Measurements from ENCODE around the gene NFIC. TPM values are rescaled to one million over a fixed set of nuclear protein-coding genes. Genes with fewer than 3 reads are reported as not detected.

NFIC gene
- total RNA-seq, 1 experiment from 2014 or later, result 8.0 TPM

- H2BK15ac ChIP-seq (ENCODE audit: low read depth, low read length), result no peak overlapping the region
- Mint-ChIP-seq H3K4me3 (no peak overlapping the region), H3K4me1 (no peaks in the 10 kb centered on the region), H3K36me3 (ENCODE audit: insufficient read depth in 1 of 3, low read depth in 3 of 3) (no peaks in the 10 kb centered on the region), H3K27me3 (ENCODE audit: low read depth) (peaks cover 47% of the 10 kb centered on the region), H3K9me3 (no peaks in the 10 kb centered on the region), H3K27ac (no peak overlapping the region)
- no peak overlapping the region for H4K8ac ChIP-seq (replicated peaks; ENCODE audit: insufficient read length, low read depth, low read length)
- no CpG with 5 or more reads among the region's 5 CpGs for WGBS (ENCODE audit: extremely low coverage, insufficient read length, low lambda C conversion rate)
- no peak overlapping the region for H3K14ac ChIP-seq (ENCODE audit: insufficient read depth, low read length)
- no peaks in the 10 kb centered on the region for H4K20me1 ChIP-seq (ENCODE audit: control insufficient read depth, insufficient read depth, insufficient read length)
- H3K27ac ChIP-seq (ENCODE audit: insufficient read length, low read depth, low read length), result no peak overlapping the region
- no peak overlapping the region for H2BK12ac ChIP-seq (ENCODE audit: insufficient read length, low read depth, low read length)
- H2AK5ac ChIP-seq (ENCODE audit: insufficient read length, low read length), result no peak overlapping the region
- no peak overlapping the region for H2BK120ac ChIP-seq (ENCODE audit: low read depth, low read length, poor library complexity, severe bottlenecking)
- H3K23ac ChIP-seq (ENCODE audit: insufficient read length, low read depth, low read length), result no peak overlapping the region
- no peak overlapping the region for H2BK5ac ChIP-seq (ENCODE audit: insufficient read length, low read length)
- H3K18ac ChIP-seq (ENCODE audit: insufficient read length, low read depth, low read length), result no peak overlapping the region
- H3K79me2 ChIP-seq (ENCODE audit: insufficient read depth, low read length), result no peaks in the 10 kb centered on the region
- no peak overlapping the region for H4K91ac ChIP-seq (ENCODE audit: insufficient read length, low read depth, low read length)
- no peaks in the 10 kb centered on the region for H3K23me2 ChIP-seq (ENCODE audit: insufficient read length, low read depth, low read length, poor library complexity, severe bottlenecking)
- no peak overlapping the region for H3T11ph ChIP-seq (ENCODE audit: low read length)
- H2BK20ac ChIP-seq (ENCODE audit: low read depth, low read length, poor library complexity, severe bottlenecking), result no peak overlapping the region
- no peak for DNase-seq
- no peak overlapping the region for H4K5ac ChIP-seq (ENCODE audit: insufficient read length, low read depth, low read length)
- H3K9ac ChIP-seq (ENCODE audit: extremely low read depth, insufficient read length, low read length), result no peak overlapping the region
- no peak overlapping the region for H2AFZ ChIP-seq (ENCODE audit: low read length)
- H3K4me2 ChIP-seq (ENCODE audit: insufficient read depth, insufficient read length, low read length), result no peak overlapping the region
- H3K27me3 ChIP-seq (ENCODE audit: insufficient read depth, low read length), result no peaks in the 10 kb centered on the region
- H3K56ac ChIP-seq (ENCODE audit: insufficient read length, low read depth, low read length), result no peak overlapping the region
- no peak overlapping the region for H3K4ac ChIP-seq (ENCODE audit: low read depth, low read length)
- TF ChIP-seq CTCF (conservative IDR thresholded peaks at IDR 0.05), result no peak
- H3K4me1 ChIP-seq (ENCODE audit: insufficient read depth, low read length), result no peaks in the 10 kb centered on the region
- no peaks in the 10 kb centered on the region for H3K9me3 ChIP-seq (ENCODE audit: control insufficient read depth, low read depth, low read length)
- H3K79me1 ChIP-seq (ENCODE audit: insufficient read depth, low read depth, low read length, poor library complexity, severe bottlenecking), result no peaks in the 10 kb centered on the region
Measured at GRCh38 chr19:3415695-3416094, 49.3 kb downstream of the NFIC start.
